ENCODE results near the gene BOLL. TPM values are rescaled to one million over a fixed set of nuclear protein-coding genes. Genes with fewer than 3 reads are reported as not detected.

Gene BOLL
- not detected in 2 replicates for total RNA-seq

GRCh38 chr2:197784956-197785941, at the start of gene BOLL:
TSS of gene BOLL (minus strand) at chr2:197785319. CDS start at chr2:197781850, 3,469 bp downstream.

GRCh38 chr2:197804049-197804757, 19.1 kb upstream of the BOLL start, which contains the start of gene PLCL1:
TSS of gene PLCL1 (plus strand) at chr2:197804593.

GRCh38 chr2:197705121-197705911, 79.8 kb downstream of the BOLL start, which contains the start of gene MARS2:
TSS of gene MARS2 (plus strand) at chr2:197705369. CDS start at chr2:197705406, 37 bp downstream.

Other genes starting within 250 kb of the BOLL start
- gene RFTN2, start 109.7 kb downstream of the BOLL start, total RNA-seq: 3.8 and 5.1 TPM in 2 replicates
- gene MARS2, start 80.0 kb downstream of the BOLL start, total RNA-seq: 4.0 and 4.7 TPM in 2 replicates
- gene PLCL1, start 19.3 kb upstream of the BOLL start, total RNA-seq: 3.8 and 13.3 TPM in 2 replicates